Measurements from ENCODE around the gene DNAJB9.

- TF ChIP-seq POLR2AphosphoS5 (IDR thresholded peaks at IDR 0.05; ENCODE audit: low read depth) (no peak), CTCF (IDR thresholded peaks at IDR 0.05; ENCODE audit: insufficient read depth, low read length) (no peak), REST (IDR thresholded peaks at IDR 0.05; ENCODE audit: insufficient replicate concordance, low read depth) (no peak), GABPA (IDR thresholded peaks at IDR 0.05; ENCODE audit: low read depth) (no peak)
These were observed 34.4 kb upstream of the DNAJB9 start for GRCh38 chr7:108535257-108535656.

Data from HL-60 (cell line).